C4-2B (cell line): Measurements from ENCODE around the gene DOCK9.

Source experiments
- H3K27ac ChIP-seq: fragments of 450-650 bp; 2 replicates; pipeline ENCODE4 v1.5.1; 2017
- CTCF ChIP-seq: fragments of 450-650 bp; conservative IDR thresholded peaks from 2 replicates; pipeline ENCODE4 v1.5.1; 2017; ENCODE audit warnings: mild to moderate bottlenecking
- ZFX ChIP-seq: fragments of 450-650 bp; IDR thresholded peaks from 2 replicates; pipeline ENCODE4 v1.6.1; 2017

DOCK9 gene

GRCh38 chr13:98947925-98948324 is 29.9 kb downstream of the DOCK9 start:
- H3K27ac ChIP-seq: no peak overlapping the region
- TF ChIP-seq CTCF (no peak), ZFX (no peak)

GRCh38 chr13:98945863-98946605 is 31.8 kb downstream of the DOCK9 start:
- TF ChIP-seq CTCF: no peak
- no peak for TF ChIP-seq ZFX
- H3K27ac ChIP-seq: no peak overlapping the region

DNA sequence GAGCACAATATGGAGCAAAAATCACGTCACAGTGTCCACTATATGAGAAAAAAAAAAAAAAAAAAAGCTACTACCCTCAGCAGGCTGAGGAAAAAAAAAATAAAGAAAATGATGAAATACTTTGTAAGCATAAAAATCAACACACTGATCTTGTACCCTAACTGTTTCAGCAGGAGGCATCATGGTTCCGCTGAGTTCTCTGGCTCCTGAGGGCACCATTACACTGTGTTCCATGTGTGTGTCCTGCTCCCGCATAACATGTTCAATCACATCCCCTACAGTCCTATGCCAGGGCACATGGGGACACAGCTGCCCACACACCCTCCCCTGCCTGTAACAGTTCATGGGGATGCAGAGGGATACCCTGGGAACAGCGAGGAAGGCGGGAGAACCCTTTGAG is 33.5 kb downstream of the DOCK9 start:
- no peak overlapping the region for H3K27ac ChIP-seq
- no peak for TF ChIP-seq CTCF
- TF ChIP-seq ZFX: no peak

DNA sequence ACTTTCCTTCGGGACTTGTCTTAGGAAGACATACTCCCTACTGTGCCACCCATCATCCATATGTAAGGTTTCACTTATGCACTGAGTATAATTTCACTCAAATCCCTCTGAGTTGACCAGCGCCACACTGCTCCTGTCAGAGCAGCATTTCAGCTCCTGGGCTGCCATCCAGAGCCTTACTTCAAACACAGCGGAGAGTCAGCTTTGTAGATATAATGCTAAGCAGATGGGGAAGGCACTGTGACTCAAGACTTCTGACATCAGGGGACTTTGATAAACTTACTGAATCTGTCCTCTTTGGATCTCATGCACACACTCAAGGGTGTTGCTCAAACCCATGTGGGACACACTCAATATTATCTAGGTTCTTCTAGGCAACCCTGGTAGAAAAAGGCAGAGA is 34.9 kb downstream of the DOCK9 start:
- TF ChIP-seq CTCF: no peak
- TF ChIP-seq ZFX: no peak
- no peak overlapping the region for H3K27ac ChIP-seq

DNA sequence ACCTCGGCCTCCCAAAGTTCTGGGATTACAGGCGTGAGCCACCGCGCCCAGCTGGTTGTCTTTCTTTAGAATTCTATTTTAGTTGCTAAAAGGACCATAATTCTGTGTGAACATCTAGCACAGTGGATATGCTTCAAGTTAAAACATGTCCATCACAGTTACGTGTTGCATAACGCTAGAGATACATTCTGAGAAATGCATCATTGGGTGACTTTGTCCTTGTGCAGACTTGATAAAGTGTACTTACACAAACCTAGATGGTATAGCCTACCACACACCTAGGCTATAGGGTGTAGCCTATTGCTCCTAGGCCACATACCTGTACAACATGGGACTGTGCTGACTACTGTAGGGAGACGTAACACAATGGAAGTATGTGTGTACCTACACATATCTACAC is 35.4 kb downstream of the DOCK9 start:
- no peak overlapping the region for H3K27ac ChIP-seq
- TF ChIP-seq ZFX (no peak), CTCF (no peak)

DNA sequence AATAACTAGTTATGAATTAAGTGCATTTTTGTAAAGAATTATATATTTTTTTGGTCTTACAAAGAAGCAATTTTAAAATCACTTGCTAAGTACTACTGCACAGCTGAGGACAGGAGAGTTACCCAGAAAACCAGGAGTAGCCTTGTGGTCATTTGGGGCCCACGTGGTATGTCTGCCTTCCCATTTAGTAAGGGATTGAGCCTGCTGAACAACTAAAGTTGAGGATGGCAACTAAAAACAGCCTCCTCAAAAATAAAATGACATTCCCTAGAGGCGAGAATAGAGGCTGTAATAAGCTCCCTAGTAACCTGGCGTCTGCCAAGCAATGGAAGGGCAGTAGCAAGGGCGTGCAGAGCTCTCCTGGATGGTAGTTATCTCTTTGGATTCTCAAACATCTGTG is 36.3 kb downstream of the DOCK9 start:
- no peak for TF ChIP-seq CTCF
- no peak for TF ChIP-seq ZFX
- H3K27ac ChIP-seq: no peak overlapping the region

GRCh38 chr13:98941126-98941525 is 36.7 kb downstream of the DOCK9 start:
- no peak overlapping the region for H3K27ac ChIP-seq
- TF ChIP-seq ZFX: no peak
